ENCODE data around the gene MICAL2.

DNA sequence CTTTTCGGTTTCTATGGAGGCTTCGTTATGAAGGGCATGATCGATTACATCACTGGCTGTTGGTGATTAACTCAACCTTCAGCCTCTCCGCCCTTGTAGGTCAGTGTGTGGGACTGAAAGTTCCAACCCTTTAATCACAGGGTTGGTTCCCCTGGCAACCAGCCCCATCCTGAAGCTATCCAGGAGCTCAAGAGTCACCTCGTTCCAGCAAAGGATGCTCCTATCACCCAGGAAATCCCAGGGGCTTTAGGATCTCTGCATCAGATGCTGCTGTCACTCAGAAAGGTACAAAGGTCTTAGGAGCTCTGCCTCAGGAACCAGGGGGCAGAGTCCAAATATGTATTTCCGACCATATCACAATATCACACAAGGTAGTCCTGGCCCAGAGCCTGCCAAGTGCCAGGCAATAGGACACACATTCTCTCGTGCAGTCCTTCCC is 143.5 kb downstream of the MICAL2 start:
- TF ChIP-seq, protein P1, sequence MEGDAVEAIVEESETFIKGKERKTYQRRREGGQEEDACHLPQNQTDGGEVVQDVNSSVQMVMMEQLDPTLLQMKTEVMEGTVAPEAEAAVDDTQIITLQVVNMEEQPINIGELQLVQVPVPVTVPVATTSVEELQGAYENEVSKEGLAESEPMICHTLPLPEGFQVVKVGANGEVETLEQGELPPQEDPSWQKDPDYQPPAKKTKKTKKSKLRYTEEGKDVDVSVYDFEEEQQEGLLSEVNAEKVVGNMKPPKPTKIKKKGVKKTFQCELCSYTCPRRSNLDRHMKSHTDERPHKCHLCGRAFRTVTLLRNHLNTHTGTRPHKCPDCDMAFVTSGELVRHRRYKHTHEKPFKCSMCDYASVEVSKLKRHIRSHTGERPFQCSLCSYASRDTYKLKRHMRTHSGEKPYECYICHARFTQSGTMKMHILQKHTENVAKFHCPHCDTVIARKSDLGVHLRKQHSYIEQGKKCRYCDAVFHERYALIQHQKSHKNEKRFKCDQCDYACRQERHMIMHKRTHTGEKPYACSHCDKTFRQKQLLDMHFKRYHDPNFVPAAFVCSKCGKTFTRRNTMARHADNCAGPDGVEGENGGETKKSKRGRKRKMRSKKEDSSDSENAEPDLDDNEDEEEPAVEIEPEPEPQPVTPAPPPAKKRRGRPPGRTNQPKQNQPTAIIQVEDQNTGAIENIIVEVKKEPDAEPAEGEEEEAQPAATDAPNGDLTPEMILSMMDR (IDR thresholded peaks at IDR 0.05): no peak
- TF ChIP-seq POLR2AphosphoS5 (IDR thresholded peaks at IDR 0.05): no peak
